ENCODE measurements around the gene ECM2. TPM values are rescaled to one million over a fixed set of nuclear protein-coding genes. Genes with fewer than 3 reads are reported as not detected.

Gene ECM2
- polyA plus RNA-seq, 1 of the 3 experiments (the other 2 are of a cell fraction) = 0.20 TPM

- Histone ChIP-seq H3K27me3 (ENCODE audit: insufficient read depth) (no peaks in the 10 kb centered on the region), H3K4me2 (no peak overlapping the region), H4K20me1 (ENCODE audit: insufficient read depth) (no peaks in the 10 kb centered on the region), H3K9me2 (no peaks in the 10 kb centered on the region), H3K9me3 (no peaks in the 10 kb centered on the region), H3K27ac (ENCODE audit: low read depth in 2 of 2, low read length in 1 of 2) (no peak overlapping the region), H3K36me3 (replicated peaks in 1 of 2; ENCODE audit: control insufficient read depth in 1 of 2, insufficient read depth in 2 of 2, low read length in 1 of 2) (no peaks in the 10 kb centered on the region), H3K9ac (no peak overlapping the region), H3K4me1 (ENCODE audit: control insufficient read depth in 1 of 2, insufficient read depth in 2 of 2, low read depth in 1 of 2, low read length in 1 of 2) (peaks cover 0 to 13% of the 10 kb centered on the region in 2 experiments; a peak in 2 of 4 replicates), H3K79me2 (ENCODE audit: insufficient read depth) (no peaks in the 10 kb centered on the region), H3F3A (replicated peaks; ENCODE audit: insufficient read depth) (no peaks in the 10 kb centered on the region), H2AFZ (ENCODE audit: low read depth) (no peak overlapping the region), H3K4me3 (ENCODE audit: low read depth in 2 of 2, low read length in 1 of 2) (no peak overlapping the region)
- POLR2A ChIA-PET = no interaction called here
- TF ChIP-seq TAF1 (IDR thresholded peaks at IDR 0.05; ENCODE audit: borderline replicate concordance, low read depth, low read length) (no peak), TCF12 (IDR thresholded peaks at IDR 0.05) (no peak), ELF1 (IDR thresholded peaks at IDR 0.05) (no peak), RCOR1 (IDR thresholded peaks at IDR 0.05; ENCODE audit: low read length) (no peak), USF2 (IDR thresholded peaks at IDR 0.05; ENCODE audit: borderline replicate concordance, low read depth, low read length) (no peak), CTCF (IDR thresholded peaks at IDR 0.05) (no peak), TEAD4 (IDR thresholded peaks at IDR 0.05; ENCODE audit: borderline replicate concordance, insufficient read depth) (no peak), RXRA (IDR thresholded peaks at IDR 0.05; ENCODE audit: borderline replicate concordance, low read depth) (no peak), MAX (IDR thresholded peaks at IDR 0.05; ENCODE audit: low read depth) (no peak), FOSL2 (IDR thresholded peaks at IDR 0.05; ENCODE audit: borderline replicate concordance, low read depth) (no peak), MEF2A (IDR thresholded peaks at IDR 0.05; ENCODE audit: borderline replicate concordance, low read depth) (no peak), NFIC (IDR thresholded peaks at IDR 0.05; ENCODE audit: borderline replicate concordance) (no peak)
- CTCF ChIA-PET = interaction anchor here (1.0 kb wide), 1 partner anchor 425 kb away, joined by 4 read pairs; no protein-coding TSS in a partner anchor
- 94% methylated on average over 14 of the region's 16 CpGs for WGBS (ENCODE audit: low lambda C conversion rate)
- no peak for DNase-seq
These were observed 23.0 kb upstream of the ECM2 start for GRCh38 chr9:92558612-92559374.

- H3K4me2 ChIP-seq = no peak overlapping the region
- no peaks in the 10 kb centered on the region for H3K4me1 ChIP-seq (ENCODE audit: control insufficient read depth in 1 of 2, insufficient read depth in 2 of 2, low read depth in 1 of 2, low read length in 1 of 2)
- H3F3A ChIP-seq (replicated peaks; ENCODE audit: insufficient read depth) = no peaks in the 10 kb centered on the region
- DNase-seq = no peak
- H2AFZ ChIP-seq (ENCODE audit: low read depth) = no peak overlapping the region
- TF ChIP-seq USF1 (IDR thresholded peaks at IDR 0.05; ENCODE audit: borderline replicate concordance, low read depth) = no peak
- no peak for TF ChIP-seq GATA2 (CRISPR knock-in tag; IDR thresholded peaks at IDR 0.05)
- H4K20me1 ChIP-seq (ENCODE audit: insufficient read depth) = no peaks in the 10 kb centered on the region
- ChIA-PET CTCF (no interaction called here), POLR2A (no interaction called here)
- no peak overlapping the region for H3K4me3 ChIP-seq (ENCODE audit: low read depth in 2 of 2, low read length in 1 of 2)
- H3K36me3 ChIP-seq (replicated peaks in 1 of 2; ENCODE audit: control insufficient read depth in 1 of 2, insufficient read depth in 2 of 2, low read length in 1 of 2) = no peaks in the 10 kb centered on the region
- no peaks in the 10 kb centered on the region for H3K79me2 ChIP-seq (ENCODE audit: insufficient read depth)
- H3K27ac ChIP-seq (ENCODE audit: low read depth in 2 of 2, low read length in 1 of 2) = no peak overlapping the region
- no peaks in the 10 kb centered on the region for H3K27me3 ChIP-seq (ENCODE audit: insufficient read depth)
- H3K9me3 ChIP-seq = no peaks in the 10 kb centered on the region
- no peaks in the 10 kb centered on the region for H3K9me2 ChIP-seq
- WGBS (ENCODE audit: low lambda C conversion rate) = 87% methylated on average over 2 of the region's 2 CpGs
- H3K9ac ChIP-seq = no peak overlapping the region
These were observed 15.0 kb upstream of the ECM2 start for GRCh38 chr9:92550765-92551164.

Measured in SK-N-SH (cell line).